Measurements from ENCODE around the gene TGFBR3L.
"Not testable (repeated sequence)": the region's sequence is repeated elsewhere in the genome, so short reads cannot be mapped to it uniquely, and the experiment has no call there.

Gene TGFBR3L

DNA sequence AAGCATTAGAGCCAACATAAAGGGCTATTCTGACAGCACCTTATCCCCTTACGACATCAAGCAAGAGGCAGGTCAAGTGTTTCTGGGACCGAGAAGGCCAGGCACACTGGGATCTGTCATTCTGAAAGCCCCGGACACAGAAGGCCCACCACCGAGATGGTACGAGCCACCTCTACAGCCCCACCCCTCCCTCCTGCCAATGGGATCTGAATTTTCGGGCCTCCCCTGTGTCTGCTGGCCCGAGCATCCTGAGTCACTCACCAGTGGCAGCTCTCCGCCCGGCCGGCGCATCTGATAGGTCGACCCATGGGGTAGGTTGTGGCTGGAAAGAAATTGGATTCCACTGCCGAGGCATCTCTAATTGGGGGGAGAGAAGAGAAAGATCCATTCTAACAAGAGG, 26.2 kb downstream of the TGFBR3L start:
- H3K9ac ChIP-seq (ENCODE audit: low read depth, low read length), result no peak overlapping the region
- H3K9me3 ChIP-seq (replicated peaks; ENCODE audit: low read length), result no peaks in the 10 kb centered on the region
- no peaks in the 10 kb centered on the region for H3K27me3 ChIP-seq (ENCODE audit: control insufficient read depth, insufficient read depth, low read length)
- peaks cover 3% of the 10 kb centered on the region for H3K4me1 ChIP-seq (ENCODE audit: control insufficient read depth, insufficient read depth, low read length)
- no peak overlapping the region for H3K4me3 ChIP-seq (ENCODE audit: low read length)
- H3K4me2 ChIP-seq (ENCODE audit: low read length), result no peak overlapping the region
- peaks cover 23% of the 10 kb centered on the region for H3K36me3 ChIP-seq (ENCODE audit: insufficient read depth, low read length)

DNA sequence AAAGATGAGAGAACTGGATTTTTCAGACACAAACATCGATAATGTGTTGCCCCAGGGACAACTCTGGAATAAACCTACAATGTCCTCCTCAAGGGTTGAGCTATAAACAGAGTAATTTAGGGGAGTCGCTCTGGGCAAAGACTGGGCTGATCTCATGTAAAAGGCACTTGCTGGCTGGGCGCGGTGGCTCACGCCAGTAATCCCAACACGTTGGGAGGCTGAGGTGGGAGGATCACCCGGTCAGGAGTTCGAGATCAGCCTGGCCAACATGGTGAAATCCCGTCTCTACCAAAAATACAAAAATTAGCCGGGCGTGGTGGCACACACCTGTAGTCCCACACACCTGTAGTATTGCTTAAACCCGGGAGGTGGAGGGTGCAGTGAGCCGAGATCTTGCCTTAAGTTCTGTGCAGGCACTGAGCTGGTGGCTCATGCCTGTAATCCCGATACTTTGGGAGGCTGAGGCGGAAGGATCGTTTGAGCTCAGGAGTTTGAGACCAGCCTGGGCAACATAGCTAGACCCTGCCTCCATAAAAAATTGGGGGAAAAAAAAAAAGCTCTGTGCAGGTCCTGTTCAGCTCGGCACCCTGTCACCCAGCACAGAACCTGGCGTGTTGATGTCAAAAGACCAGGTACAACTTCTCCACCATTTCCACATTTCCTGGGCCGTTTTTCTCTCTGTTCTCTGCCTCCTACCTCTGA, 27.4 kb downstream of the TGFBR3L start:
- Histone ChIP-seq H3K4me3 (ENCODE audit: low read length) (peak overlapping the region; percentile 91), H3K4me2 (ENCODE audit: low read length) (peak overlapping the region; percentile 88), H3K9ac (ENCODE audit: low read depth, low read length) (no peak overlapping the region), H3K27me3 (ENCODE audit: control insufficient read depth, insufficient read depth, low read length) (no peaks in the 10 kb centered on the region), H3K4me1 (ENCODE audit: control insufficient read depth, insufficient read depth, low read length) (peaks cover 3% of the 10 kb centered on the region), H3K9me3 (replicated peaks; ENCODE audit: low read length) (no peaks in the 10 kb centered on the region), H3K36me3 (ENCODE audit: insufficient read depth, low read length) (peaks cover 21% of the 10 kb centered on the region)

DNA sequence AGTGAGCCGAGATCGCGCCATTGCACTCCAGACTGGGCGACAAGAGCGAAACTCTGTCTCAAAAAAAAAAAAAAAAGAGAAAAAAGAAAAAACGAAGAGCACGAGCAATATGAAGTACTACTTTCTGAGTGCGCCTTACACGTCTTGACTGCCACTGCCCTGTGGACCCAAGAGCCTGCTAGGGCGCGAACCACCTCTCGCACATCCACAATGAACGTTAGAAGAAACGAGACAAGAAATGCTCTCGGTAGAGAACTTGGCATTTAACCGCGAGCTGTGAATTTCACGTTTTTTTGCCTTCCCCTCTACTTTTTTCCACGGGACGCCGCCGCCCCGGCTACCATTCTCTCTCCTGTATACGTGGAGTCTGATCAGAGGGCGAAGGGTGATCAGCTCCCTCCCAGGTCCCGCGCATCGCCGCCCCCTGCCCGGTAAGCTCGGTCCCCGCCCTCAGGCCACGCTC, 28.4 kb downstream of the TGFBR3L start:
- H3K4me3 ChIP-seq (ENCODE audit: low read length), result peak overlapping the region; percentile 91
- peaks cover 3% of the 10 kb centered on the region for H3K4me1 ChIP-seq (ENCODE audit: control insufficient read depth, insufficient read depth, low read length)
- no peaks in the 10 kb centered on the region for H3K27me3 ChIP-seq (ENCODE audit: control insufficient read depth, insufficient read depth, low read length)
- H3K4me2 ChIP-seq (ENCODE audit: low read length), result peak overlapping the region; percentile 88
- H3K36me3 ChIP-seq (ENCODE audit: insufficient read depth, low read length), result peaks cover 13% of the 10 kb centered on the region
- peak overlapping the region; percentile 97 for H3K9ac ChIP-seq (ENCODE audit: low read depth, low read length)
- no peaks in the 10 kb centered on the region for H3K9me3 ChIP-seq (replicated peaks; ENCODE audit: low read length)

DNA sequence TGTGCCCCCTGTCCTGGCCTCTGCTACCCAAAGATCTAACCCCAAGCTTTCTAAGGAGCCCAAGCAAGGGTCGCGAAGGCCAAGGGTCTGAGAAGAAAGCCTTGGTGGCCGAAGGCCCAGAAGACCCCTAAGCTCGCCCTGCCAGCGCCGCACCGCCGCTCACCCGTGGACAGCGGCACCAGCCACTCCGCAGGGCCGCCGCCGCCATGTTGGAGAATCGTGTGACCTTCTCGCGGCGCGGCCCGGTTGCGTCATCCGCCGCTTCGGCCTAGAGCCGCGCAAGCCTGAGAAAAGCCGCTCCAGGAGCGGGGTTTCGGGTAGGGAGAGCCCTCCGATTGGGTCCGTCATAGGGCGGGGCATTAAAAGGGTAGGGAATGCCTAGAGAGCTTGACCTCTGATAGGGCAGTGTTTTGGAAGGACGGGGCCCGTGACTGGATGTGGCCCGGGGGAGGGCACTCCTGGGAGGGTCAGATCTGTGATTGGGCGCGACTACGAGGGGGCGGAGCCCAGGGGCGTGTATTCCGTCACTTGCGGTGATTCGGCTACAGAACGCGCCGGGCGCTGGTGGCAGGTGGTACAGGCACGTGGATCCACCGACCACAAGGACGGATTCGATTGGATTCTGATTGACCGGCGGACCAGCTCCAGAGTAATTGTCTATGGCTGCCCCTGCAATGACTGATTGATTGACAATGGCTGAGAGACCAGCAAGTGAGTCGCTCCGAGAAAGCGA, 29.0 kb downstream of the TGFBR3L start, which contains the start of gene TIMM44:
TIMM44 (minus strand) TSS at position 223 of the 733 bp plus-strand sequence; CDS start at position 208, 15 bp downstream.
- Histone ChIP-seq H3K4me1 (ENCODE audit: control insufficient read depth, insufficient read depth, low read length) (peaks cover 3% of the 10 kb centered on the region), H3K4me3 (ENCODE audit: low read length) (peak within 1 kb of the TSS; percentile 91), H3K27me3 (ENCODE audit: control insufficient read depth, insufficient read depth, low read length) (no peaks in the 10 kb centered on the region), H3K4me2 (ENCODE audit: low read length) (peak within 1 kb of the TSS; percentile 98), H3K9ac (ENCODE audit: low read depth, low read length) (peak within 1 kb of the TSS; percentile 97), H3K36me3 (ENCODE audit: insufficient read depth, low read length) (peaks cover 13% of the 10 kb centered on the region), H3K9me3 (replicated peaks; ENCODE audit: low read length) (no peaks in the 10 kb centered on the region)

DNA sequence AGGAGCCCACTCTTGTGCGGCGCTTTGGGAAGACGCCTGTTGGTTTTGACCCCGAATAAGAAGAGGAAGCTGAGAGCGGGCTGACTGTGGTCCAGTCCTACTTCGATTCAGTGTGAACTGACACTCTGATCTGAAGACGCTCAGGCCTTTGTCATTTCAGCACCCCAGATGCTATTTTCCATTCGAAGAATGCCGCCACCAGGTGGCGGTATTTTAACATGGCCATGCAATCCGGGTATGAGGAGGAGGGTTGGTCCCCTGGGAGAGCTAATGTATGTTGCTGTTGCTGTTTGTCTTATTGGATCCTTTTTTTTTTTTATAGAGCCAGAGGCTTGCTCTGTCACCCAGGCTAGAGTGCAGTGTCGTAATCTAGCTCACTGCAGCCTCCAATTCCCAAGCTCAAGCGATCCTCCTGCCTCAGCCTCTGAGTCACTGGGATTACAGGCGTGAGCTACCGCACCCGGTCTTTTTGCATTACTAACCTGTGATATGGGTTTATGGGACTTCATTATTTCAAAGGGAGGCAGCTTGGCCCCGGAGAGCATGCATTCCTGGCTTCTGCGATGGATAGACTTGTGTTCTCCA, 29.6 kb downstream of the TGFBR3L start:
- H3K9ac ChIP-seq (ENCODE audit: low read depth, low read length), result peak overlapping the region; percentile 67

DNA sequence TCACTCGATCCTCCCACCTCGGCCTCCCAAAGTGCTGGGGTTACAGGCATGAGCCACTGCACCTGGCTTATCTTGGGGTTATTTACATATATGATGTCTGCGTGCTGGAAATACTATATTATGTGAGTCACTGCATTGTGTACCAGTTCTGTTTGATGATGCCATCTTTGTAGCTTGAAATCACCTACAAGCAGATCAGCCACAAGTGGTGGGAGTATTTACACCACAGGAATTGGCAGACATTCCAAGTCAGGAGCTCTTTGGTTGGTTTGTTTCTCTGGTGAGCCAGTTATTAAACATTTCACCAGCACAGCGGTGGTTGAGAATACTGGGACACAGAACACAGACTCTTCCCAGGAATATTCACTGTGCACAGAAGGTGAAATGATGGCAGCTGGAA, 33.3 kb downstream of the TGFBR3L start:
- no peak overlapping the region for H3K9ac ChIP-seq (ENCODE audit: low read depth, low read length)
- no peaks in the 10 kb centered on the region for H3K36me3 ChIP-seq (ENCODE audit: insufficient read depth, low read length)
- no peak overlapping the region for H3K4me3 ChIP-seq (ENCODE audit: low read length)
- H3K4me2 ChIP-seq (ENCODE audit: low read length), result no peak overlapping the region
- no peaks in the 10 kb centered on the region for H3K9me3 ChIP-seq (replicated peaks; ENCODE audit: low read length)
- H3K27me3 ChIP-seq (ENCODE audit: control insufficient read depth, insufficient read depth, low read length), result no peaks in the 10 kb centered on the region
- peaks cover 7% of the 10 kb centered on the region for H3K4me1 ChIP-seq (ENCODE audit: control insufficient read depth, insufficient read depth, low read length)

More for the DNA sequence above, 29.6 kb downstream of the TGFBR3L start:
- Histone ChIP-seq H3K4me3 (ENCODE audit: low read length) (peak overlapping the region; percentile 79), H3K9me3 (replicated peaks; ENCODE audit: low read length) (no peaks in the 10 kb centered on the region), H3K4me1 (ENCODE audit: control insufficient read depth, insufficient read depth, low read length) (peaks cover 3% of the 10 kb centered on the region), H3K36me3 (ENCODE audit: insufficient read depth, low read length) (peaks cover 10% of the 10 kb centered on the region), H3K4me2 (ENCODE audit: low read length) (peak overlapping the region; percentile 98), H3K27me3 (ENCODE audit: control insufficient read depth, insufficient read depth, low read length) (no peaks in the 10 kb centered on the region)

DNA sequence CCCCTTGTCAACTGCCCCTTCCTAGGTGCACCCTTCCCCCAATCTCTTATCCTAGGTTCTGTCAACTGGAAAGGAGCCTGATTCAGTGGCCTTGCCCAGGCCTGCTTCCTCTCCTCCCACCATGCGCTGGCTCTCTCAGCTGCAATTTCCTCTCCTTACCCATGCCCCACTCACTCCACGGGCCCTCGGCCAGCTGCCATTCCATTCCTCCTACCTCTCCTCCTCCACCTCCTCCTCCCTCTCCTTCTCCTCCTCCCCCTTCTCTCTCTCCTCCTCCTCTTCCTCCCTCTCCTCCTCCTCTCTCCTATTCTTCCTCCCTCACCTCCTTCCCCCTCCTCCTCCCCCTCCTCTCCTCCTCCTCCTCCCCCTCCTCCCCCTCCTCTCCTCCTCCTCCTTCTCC, 38.4 kb downstream of the TGFBR3L start:
- H3K9ac ChIP-seq (ENCODE audit: low read depth, low read length), result no peak overlapping the region
- no peak overlapping the region for H3K4me2 ChIP-seq (ENCODE audit: low read length)
- no peaks in the 10 kb centered on the region for H3K9me3 ChIP-seq (replicated peaks; ENCODE audit: low read length)
- no peak overlapping the region for H3K4me3 ChIP-seq (ENCODE audit: low read length)
- H3K4me1 ChIP-seq (ENCODE audit: control insufficient read depth, insufficient read depth, low read length), result peaks cover 4% of the 10 kb centered on the region
- no peaks in the 10 kb centered on the region for H3K27me3 ChIP-seq (ENCODE audit: control insufficient read depth, insufficient read depth, low read length)
- peaks cover 3% of the 10 kb centered on the region for H3K36me3 ChIP-seq (ENCODE audit: insufficient read depth, low read length)

DNA sequence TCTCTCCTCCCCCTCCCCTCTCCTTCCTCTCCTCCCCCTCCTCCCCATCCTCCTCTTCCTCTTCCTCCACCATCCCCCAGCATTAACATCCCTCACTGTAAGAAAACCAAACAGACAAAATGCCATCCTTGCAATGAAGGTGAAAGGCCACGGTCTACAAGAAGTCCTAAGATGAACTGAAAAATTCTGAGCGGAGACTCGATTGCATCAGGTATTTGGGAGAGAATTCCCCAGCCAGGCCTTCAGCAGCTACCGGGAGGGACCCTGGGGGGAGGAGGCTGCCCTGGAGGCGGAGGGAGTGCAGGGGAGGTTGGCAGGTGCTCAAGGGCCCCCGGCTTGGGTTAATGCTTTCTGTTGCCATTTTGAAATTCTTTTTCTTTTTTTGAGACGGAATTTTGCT, 38.9 kb downstream of the TGFBR3L start:
- Histone ChIP-seq H3K4me2 (ENCODE audit: low read length) (no peak overlapping the region), H3K4me1 (ENCODE audit: control insufficient read depth, insufficient read depth, low read length) (peaks cover 4% of the 10 kb centered on the region), H3K27me3 (ENCODE audit: control insufficient read depth, insufficient read depth, low read length) (no peaks in the 10 kb centered on the region), H3K9me3 (replicated peaks; ENCODE audit: low read length) (no peaks in the 10 kb centered on the region), H3K9ac (ENCODE audit: low read depth, low read length) (no peak overlapping the region), H3K4me3 (ENCODE audit: low read length) (no peak overlapping the region), H3K36me3 (ENCODE audit: insufficient read depth, low read length) (peaks cover 7% of the 10 kb centered on the region)

DNA sequence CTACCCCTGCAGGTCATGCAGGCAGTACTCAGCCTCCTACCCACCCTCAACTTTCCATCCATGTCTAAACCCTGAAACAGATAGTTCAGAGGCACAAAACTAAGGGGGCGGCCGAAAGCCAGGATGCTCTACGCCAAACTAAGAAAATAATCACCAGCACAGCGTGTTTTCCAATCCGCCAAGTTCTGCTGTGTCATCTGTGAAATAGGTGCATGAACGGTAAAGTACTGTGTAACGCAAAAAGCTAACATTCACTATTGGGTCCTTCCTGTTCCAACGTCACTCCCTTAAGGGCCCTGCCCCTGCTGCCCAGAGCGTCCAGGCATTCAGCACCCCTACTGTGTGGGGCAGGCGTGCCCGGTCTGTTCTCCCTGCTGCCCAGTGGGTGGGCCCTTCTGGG, 41.1 kb downstream of the TGFBR3L start:
- Histone ChIP-seq H3K27me3 (ENCODE audit: control insufficient read depth, insufficient read depth, low read length) (no peaks in the 10 kb centered on the region), H3K4me3 (ENCODE audit: low read length) (no peak overlapping the region), H3K9me3 (replicated peaks; ENCODE audit: low read length) (no peaks in the 10 kb centered on the region), H3K4me1 (ENCODE audit: control insufficient read depth, insufficient read depth, low read length) (peaks cover 4% of the 10 kb centered on the region), H3K9ac (ENCODE audit: low read depth, low read length) (no peak overlapping the region), H3K4me2 (ENCODE audit: low read length) (no peak overlapping the region), H3K36me3 (ENCODE audit: insufficient read depth, low read length) (peaks cover 8% of the 10 kb centered on the region)

DNA sequence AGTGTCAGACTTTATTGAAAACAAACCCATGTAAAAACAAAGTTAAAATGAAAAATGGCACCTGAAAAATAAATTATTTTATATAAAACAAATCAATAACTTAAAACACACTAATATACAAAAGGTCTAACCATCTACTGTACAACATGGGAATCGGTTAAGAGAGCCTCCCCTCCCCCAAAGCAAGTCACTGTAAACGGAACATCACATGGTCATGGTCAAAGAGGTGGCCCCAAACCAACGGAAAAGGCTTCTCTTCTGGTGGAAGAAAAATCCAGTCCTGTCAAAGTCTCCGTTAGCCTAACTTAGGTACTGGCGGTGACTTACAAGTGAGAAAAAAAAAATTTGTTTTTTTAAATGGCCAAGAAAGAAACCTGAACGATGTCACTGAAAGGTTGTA, 44.6 kb downstream of the TGFBR3L start:
- Histone ChIP-seq H3K4me1 (ENCODE audit: control insufficient read depth, insufficient read depth, low read length) (no peaks in the 10 kb centered on the region), H3K27me3 (ENCODE audit: control insufficient read depth, insufficient read depth, low read length) (no peaks in the 10 kb centered on the region), H3K9ac (ENCODE audit: low read depth, low read length) (no peak overlapping the region), H3K9me3 (replicated peaks; ENCODE audit: low read length) (no peaks in the 10 kb centered on the region), H3K4me2 (ENCODE audit: low read length) (no peak overlapping the region), H3K36me3 (ENCODE audit: insufficient read depth, low read length) (peaks cover 41% of the 10 kb centered on the region), H3K4me3 (ENCODE audit: low read length) (no peak overlapping the region)

DNA sequence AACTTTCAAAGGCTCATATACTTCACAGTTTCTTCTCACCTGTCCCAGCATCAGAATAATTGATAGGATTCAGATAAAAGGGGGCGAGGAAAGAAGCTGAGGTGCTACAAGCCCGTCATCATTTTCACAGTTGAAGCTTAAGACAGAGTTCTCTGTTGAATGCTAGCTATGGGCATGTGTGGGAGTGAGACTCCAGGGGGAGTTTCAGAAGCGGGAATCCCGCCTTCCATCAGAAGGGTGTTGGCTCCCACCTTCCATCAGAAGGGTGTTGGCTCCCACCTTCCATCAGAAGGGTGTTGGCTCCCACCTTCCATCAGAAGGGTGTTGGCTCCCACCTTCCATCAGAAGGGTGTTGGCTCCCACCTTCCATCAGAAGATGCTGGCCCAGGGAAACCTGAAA, 46.5 kb downstream of the TGFBR3L start:
- H3K4me2 ChIP-seq (ENCODE audit: low read length); H3K4me3 ChIP-seq (ENCODE audit: low read length); H3K9me3 ChIP-seq (replicated peaks; ENCODE audit: low read length); H3K4me1 ChIP-seq (ENCODE audit: control insufficient read depth, insufficient read depth, low read length); H3K9ac ChIP-seq (ENCODE audit: low read depth, low read length); H3K27me3 ChIP-seq (ENCODE audit: control insufficient read depth, insufficient read depth, low read length): not testable (repeated sequence)
- H3K36me3 ChIP-seq (ENCODE audit: insufficient read depth, low read length), result peaks cover 50% of the 10 kb centered on the region
